Measurements from ENCODE around the gene FOXN4. TPM values are rescaled to one million over a fixed set of nuclear protein-coding genes. Genes with fewer than 3 reads are reported as not detected.

The FOXN4 gene
- total RNA-seq, 1 experiment from 2014 or later: 0.52 TPM

DNA sequence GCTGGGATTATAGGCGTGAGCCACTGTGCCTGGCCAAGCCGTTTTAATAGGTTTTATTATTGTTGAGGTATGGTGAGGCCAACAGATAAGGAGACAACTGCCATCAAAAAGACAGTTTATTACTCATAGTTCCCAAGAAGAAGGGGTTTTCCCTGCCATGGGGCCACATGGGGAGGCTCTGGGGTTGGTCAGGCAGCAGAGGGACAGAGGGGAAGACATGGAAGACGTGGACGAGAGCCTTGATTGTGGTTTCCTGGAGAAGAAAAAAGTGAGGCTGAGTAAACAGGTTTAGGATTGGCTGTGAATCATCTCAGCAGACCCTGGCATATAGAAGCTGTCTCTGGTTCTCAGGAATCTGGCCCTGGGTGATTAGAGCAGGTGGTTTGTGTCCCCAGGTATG, 69.9 kb downstream of the FOXN4 start:
- H4K20me1 ChIP-seq (ENCODE audit: insufficient read depth): no peaks in the 10 kb centered on the region
- CTCF ChIA-PET: no interaction called here
- no peaks in the 10 kb centered on the region for H3K27me3 ChIP-seq (ENCODE audit: insufficient read depth, low read length)
- H2AFZ ChIP-seq (ENCODE audit: low read depth, low read length, poor library complexity, severe bottlenecking): no peak overlapping the region
- POLR2A ChIA-PET: no interaction called here
- H3K9me2 ChIP-seq (ENCODE audit: insufficient read depth): no peaks in the 10 kb centered on the region
- no peak overlapping the region for H3K27ac ChIP-seq (ENCODE audit: low read depth, low read length)
- H3K4me2 ChIP-seq (ENCODE audit: low read length): no peak overlapping the region
- H3K36me3 ChIP-seq (ENCODE audit: control insufficient read depth in 1 of 2, insufficient read depth in 2 of 2, low read length in 2 of 2): 0 out of 4 replicates have a peak, but pooled peaks cover 0 to 2% of the 10 kb centered on the region in 2 experiments
- intact Hi-C loops (cut with micrococcal nuclease): no loop called here
- ATAC-seq: no peak
- no peak overlapping the region for H3K9ac ChIP-seq (ENCODE audit: low read length)
- no TSS peak for BruUV-seq (replicated peaks)
- no peaks in the 10 kb centered on the region for H3K79me2 ChIP-seq (ENCODE audit: insufficient read depth, low read length)
- no peak for DNase-seq (ENCODE audit: low read depth, low spot score)
- RAD21 ChIA-PET (ENCODE audit: low non-redundant PET in 1 of 2, low total read pairs in 2 of 2, uncharacterized antibody in 2 of 2, unreplicated experiment in 2 of 2): no interaction called here
- H3K4me3 ChIP-seq (replicated peaks in 1 of 2; ENCODE audit: low read depth in 1 of 2, low read length in 2 of 2): no peak overlapping the region
- no peak for TF ChIP-seq ZNF274 (IDR thresholded peaks at IDR 0.05; ENCODE audit: low read depth, low read length)
- no peak for TF ChIP-seq RAD21 (IDR thresholded peaks at IDR 0.05; ENCODE audit: low read depth)
- TF ChIP-seq, protein P1, sequence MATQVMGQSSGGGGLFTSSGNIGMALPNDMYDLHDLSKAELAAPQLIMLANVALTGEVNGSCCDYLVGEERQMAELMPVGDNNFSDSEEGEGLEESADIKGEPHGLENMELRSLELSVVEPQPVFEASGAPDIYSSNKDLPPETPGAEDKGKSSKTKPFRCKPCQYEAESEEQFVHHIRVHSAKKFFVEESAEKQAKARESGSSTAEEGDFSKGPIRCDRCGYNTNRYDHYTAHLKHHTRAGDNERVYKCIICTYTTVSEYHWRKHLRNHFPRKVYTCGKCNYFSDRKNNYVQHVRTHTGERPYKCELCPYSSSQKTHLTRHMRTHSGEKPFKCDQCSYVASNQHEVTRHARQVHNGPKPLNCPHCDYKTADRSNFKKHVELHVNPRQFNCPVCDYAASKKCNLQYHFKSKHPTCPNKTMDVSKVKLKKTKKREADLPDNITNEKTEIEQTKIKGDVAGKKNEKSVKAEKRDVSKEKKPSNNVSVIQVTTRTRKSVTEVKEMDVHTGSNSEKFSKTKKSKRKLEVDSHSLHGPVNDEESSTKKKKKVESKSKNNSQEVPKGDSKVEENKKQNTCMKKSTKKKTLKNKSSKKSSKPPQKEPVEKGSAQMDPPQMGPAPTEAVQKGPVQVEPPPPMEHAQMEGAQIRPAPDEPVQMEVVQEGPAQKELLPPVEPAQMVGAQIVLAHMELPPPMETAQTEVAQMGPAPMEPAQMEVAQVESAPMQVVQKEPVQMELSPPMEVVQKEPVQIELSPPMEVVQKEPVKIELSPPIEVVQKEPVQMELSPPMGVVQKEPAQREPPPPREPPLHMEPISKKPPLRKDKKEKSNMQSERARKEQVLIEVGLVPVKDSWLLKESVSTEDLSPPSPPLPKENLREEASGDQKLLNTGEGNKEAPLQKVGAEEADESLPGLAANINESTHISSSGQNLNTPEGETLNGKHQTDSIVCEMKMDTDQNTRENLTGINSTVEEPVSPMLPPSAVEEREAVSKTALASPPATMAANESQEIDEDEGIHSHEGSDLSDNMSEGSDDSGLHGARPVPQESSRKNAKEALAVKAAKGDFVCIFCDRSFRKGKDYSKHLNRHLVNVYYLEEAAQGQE (IDR thresholded peaks at IDR 0.05; ENCODE audit: low read depth): no peak
- TF ChIP-seq POLR2A (IDR thresholded peaks at IDR 0.05; ENCODE audit: borderline replicate concordance, extremely low read depth, insufficient read depth, insufficient read length): no peak
- TF ChIP-seq CEBPB (IDR thresholded peaks at IDR 0.05; ENCODE audit: low read depth): no peak
- no peak for TF ChIP-seq TCF7L2 (IDR thresholded peaks at IDR 0.05; ENCODE audit: borderline replicate concordance, extremely low read depth, insufficient read depth, insufficient read length)
- TF ChIP-seq YY1 (IDR thresholded peaks at IDR 0.05; ENCODE audit: extremely low read depth, insufficient replicate concordance, low read depth, low read length): no peak
- no peak for TF ChIP-seq FOSL1 (IDR thresholded peaks at IDR 0.05; ENCODE audit: low read depth)
- TF ChIP-seq EZH2phosphoT487 (IDR thresholded peaks at IDR 0.05; ENCODE audit: borderline replicate concordance): no peak
- no peak for TF ChIP-seq SIN3A (IDR thresholded peaks at IDR 0.05; ENCODE audit: low read depth)
- TF ChIP-seq POLR2AphosphoS5 (IDR thresholded peaks at IDR 0.05; ENCODE audit: low read depth, low read length): no peak
- H3K9me3 ChIP-seq (ENCODE audit: control insufficient read depth in 1 of 2, insufficient read depth in 1 of 2, low read depth in 1 of 2, low read length in 2 of 2): no peaks in the 10 kb centered on the region
- no peaks in the 10 kb centered on the region for H3K4me1 ChIP-seq (ENCODE audit: control insufficient read depth in 1 of 2, insufficient read depth in 2 of 2, low read length in 2 of 2)

All from HCT116 (cell line).